IMR-90 (cell line): Measurements from ENCODE around the gene SEC61B. TPM values are rescaled to one million over a fixed set of nuclear protein-coding genes. Genes with fewer than 3 reads are reported as not detected.

Experiments used
- ATAC-seq: fragments of 200-7000 bp; cut with Tn5 transposase; 2 replicates; pipeline ENCODE4 v1.9.1; 2020; ENCODE audit warnings: low read depth, mild to moderate bottlenecking, moderate library complexity
- BruUV-seq: library from RNA; stranded (reverse); fragments of 400-500 nt; replicated peaks from 2 replicates; lab custom pipeline; 2021; lab: Mats Ljungman, UMichigan
- CTCF ChIA-PET: fragments of 300-600 bp; formaldehyde crosslinking; extraction: SDS; loops from one replicate; lab custom pipeline; 2021; ENCODE audit warnings: antibody characterized with exemption; lab: Yijun Ruan, JAX
- POLR2A ChIA-PET: fragments of 300-600 bp; sonication (Branson Sonifier 250); formaldehyde crosslinking; loops from one replicate; lab custom pipeline; 2022; ENCODE audit warnings: antibody characterized with exemption; ENCODE audit not compliant: unreplicated experiment; lab: Charles Lee
- DNase-seq: peaks from one replicate; pipeline ENCODE4 v3.0.0; 2013
- H2AFZ ChIP-seq: replicated peaks from 2 replicates; pipeline ENCODE3; 2013; ENCODE audit warnings: low read length, mild to moderate bottlenecking; ENCODE audit not compliant: poor library complexity
- H2AK5ac ChIP-seq: 2 replicates; pipeline ENCODE4 v1.6.1; 2013; ENCODE audit warnings: low read depth, low read length, inconsistent platforms
- H2AK9ac ChIP-seq: replicated peaks from 2 replicates; pipeline ENCODE3; 2013; ENCODE audit warnings: mild to moderate bottlenecking, low read depth, low read length, moderate library complexity; ENCODE audit not compliant: poor library complexity
- H2BK120ac ChIP-seq: 2 replicates; pipeline ENCODE4 v1.6.1; 2013; ENCODE audit warnings: low read depth, low read length, inconsistent platforms
- H2BK15ac ChIP-seq: 3 replicates; pipeline ENCODE4 v1.6.1; 2013; ENCODE audit warnings: low read depth, low read length, inconsistent platforms
- H2BK20ac ChIP-seq: 2 replicates; pipeline ENCODE4 v1.6.1; 2013; ENCODE audit warnings: low read depth, mild to moderate bottlenecking, inconsistent platforms, low read length, moderate library complexity
- H2BK5ac ChIP-seq: 2 replicates; pipeline ENCODE4 v1.6.1; 2013; ENCODE audit warnings: mild to moderate bottlenecking, low read depth, low read length, inconsistent platforms; ENCODE audit not compliant: poor library complexity, severe bottlenecking
- H3K14ac ChIP-seq: replicated peaks from 2 replicates; pipeline ENCODE4 v1.6.1; 2013; ENCODE audit warnings: low read depth, low read length, inconsistent platforms
- H3K18ac ChIP-seq: 2 replicates; pipeline ENCODE4 v1.6.1; 2013; ENCODE audit warnings: low read depth, low read length, control low read depth
- H3K23ac ChIP-seq: 2 replicates; pipeline ENCODE4 v1.6.1; 2013; ENCODE audit warnings: low read depth, low read length, inconsistent platforms
- H3K27ac ChIP-seq: 2 replicates; pipeline ENCODE4 v1.5.1; 2013; ENCODE audit warnings: mild to moderate bottlenecking, control low read depth, low read length; ENCODE audit not compliant: insufficient read depth
- H3K27me3 ChIP-seq: 2 replicates; pipeline ENCODE4 v1.6.1; 2013; ENCODE audit warnings: low read length; ENCODE audit not compliant: control insufficient read depth, insufficient read depth
- H3K36me3 ChIP-seq: 2 replicates; pipeline ENCODE4 v1.6.1; 2013; ENCODE audit warnings: low read length, mixed read lengths; ENCODE audit not compliant: control insufficient read depth, insufficient read depth
- H3K4ac ChIP-seq: 2 replicates; pipeline ENCODE4 v1.6.1; 2013; ENCODE audit warnings: low read depth, low read length, inconsistent platforms
- H3K4me1 ChIP-seq: 2 replicates; pipeline ENCODE4 v1.6.1; 2013; ENCODE audit warnings: low read length, mixed read lengths; ENCODE audit not compliant: control insufficient read depth, insufficient read depth
- H3K4me2 ChIP-seq: 2 replicates; pipeline ENCODE4 v1.6.1; 2013; ENCODE audit warnings: low read depth, mild to moderate bottlenecking, control low read depth, low read length, moderate library complexity
- H3K4me3 ChIP-seq: 2 replicates; pipeline ENCODE4 v1.5.1; 2013; ENCODE audit warnings: low read depth, mild to moderate bottlenecking, control low read depth, low read length, moderate library complexity; ENCODE audit not compliant: insufficient read depth
- H3K56ac ChIP-seq: 2 replicates; pipeline ENCODE4 v1.6.1; 2013; ENCODE audit warnings: low read length, inconsistent platforms; ENCODE audit not compliant: insufficient read depth; ENCODE audit errors: extremely low read depth
- H3K79me1 ChIP-seq, 2 experiments: 2 replicates each; pipeline ENCODE4 v1.6.1; 2013; ENCODE audit warnings: low read length in 2 of 2, inconsistent platforms in 1 of 2, low read depth in 1 of 2
- H3K9ac ChIP-seq: 2 replicates; pipeline ENCODE4 v1.6.1; 2013; ENCODE audit warnings: low read depth, low read length, control low read depth
- H3K9me1 ChIP-seq: 2 replicates; pipeline ENCODE4 v1.6.1; 2013; ENCODE audit warnings: low read length, inconsistent platforms; ENCODE audit not compliant: insufficient read depth
- H3K9me3 ChIP-seq: 2 replicates; pipeline ENCODE4 v1.6.1; 2013; ENCODE audit warnings: low read length; ENCODE audit not compliant: control insufficient read depth, insufficient read depth
- H4K20me1 ChIP-seq: 2 replicates; pipeline ENCODE4 v1.6.1; 2013; ENCODE audit warnings: low read length, inconsistent platforms; ENCODE audit not compliant: insufficient read depth
- H4K5ac ChIP-seq: 2 replicates; pipeline ENCODE4 v1.6.1; 2013; ENCODE audit warnings: mild to moderate bottlenecking, low read depth, low read length, control low read depth
- H4K8ac ChIP-seq, 2 experiments: 2 replicates each; pipeline ENCODE4 v1.6.1; 2013; ENCODE audit warnings: low read depth in 2 of 2, low read length in 2 of 2, control low read depth in 1 of 2, inconsistent platforms in 1 of 2
- H4K91ac ChIP-seq: 2 replicates; pipeline ENCODE4 v1.6.1; 2013; ENCODE audit warnings: low read depth, low read length, inconsistent platforms; ENCODE audit not compliant: insufficient read depth
- MAFK ChIP-seq: IDR thresholded peaks from 2 replicates; pipeline ENCODE4 v1.6.1; 2012; ENCODE audit warnings: low read depth, low read length, improper control_type of control experiment
- WGBS, 2 experiments: methylation state at CpG; one replicate each; pipeline versions ENCODE4 v1.1.5 to v1.1.7; 2013; ENCODE audit warnings: missing lambda C conversion rate in 2 of 2; ENCODE audit not compliant: insufficient read length in 1 of 2; ENCODE audit errors: extremely low coverage in 2 of 2; 5-methylcytosine and 5-hydroxymethylcytosine counted together
- dilution Hi-C: fragments of 300-500 bp; cut with HindIII; formaldehyde crosslinking; loops from one replicate; pipeline ENCODE4 v1.14.3; 2018; ENCODE audit warnings: low sequenced_read_pairs; ENCODE audit not compliant: unreplicated experiment
- in situ Hi-C: fragments of 300-500 bp; cut with MboI; formaldehyde crosslinking; loops from 3 replicates; pipeline ENCODE4 v1.14.3; 2019; ENCODE audit warnings: low sequenced_read_pairs, inconsistent platforms, mixed read lengths
- intact Hi-C: fragments of 100-400 bp; cut with micrococcal nuclease; formaldehyde crosslinking; loops from 2 replicates; pipeline ENCODE4 v1.10.0; 2022
- polyA plus RNA-seq, 3 experiments: library from polyadenylated mRNA; depleted of rRNA; stranded (reverse); fragments of >200 nt; gene quantifications; 2 replicates each; pipeline ENCODE4 v1.2.3, GENCODE V29; 2012; ENCODE audit warnings: low replicate concordance in 1 of 3
- total RNA-seq: library from RNA; depleted of rRNA; stranded (reverse); fragments of >200 nt; gene quantifications from 2 replicates; pipeline ENCODE4 v1.2.3, GENCODE V29; 2012

SEC61B gene
- total and polyA plus RNA-seq, 2 of the 4 experiments (the other 2 are of a cell fraction): 180 to 281 TPM

DNA sequence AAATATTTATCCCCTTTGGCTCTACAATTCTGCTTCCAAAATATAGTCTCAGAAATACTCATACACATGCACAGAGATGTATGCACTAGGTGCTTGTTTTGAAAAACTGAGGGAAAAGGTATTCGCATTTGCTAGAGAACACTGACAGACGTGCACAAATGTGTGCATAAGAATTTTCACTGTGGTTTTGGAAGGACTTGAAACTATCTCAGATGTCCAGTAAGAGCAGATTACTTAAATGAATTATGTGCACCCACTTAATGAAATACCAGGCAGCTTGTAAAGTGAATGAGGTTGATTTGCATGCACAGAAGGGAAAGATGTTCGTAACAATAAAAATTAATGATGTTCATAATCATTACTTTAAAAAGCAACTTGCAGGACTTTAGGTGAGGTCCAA lies 48.4 kb downstream of the SEC61B start:
- no TSS peak for BruUV-seq
- H2BK5ac ChIP-seq: no peak overlapping the region
- no peak overlapping the region for H3K18ac ChIP-seq
- H3K4me2 ChIP-seq: no peak overlapping the region
- no peaks in the 10 kb centered on the region for H3K36me3 ChIP-seq
- H4K5ac ChIP-seq: no peak overlapping the region
- H3K14ac ChIP-seq: no peak overlapping the region
- no peak overlapping the region for H2AFZ ChIP-seq
- H3K9me3 ChIP-seq: no peaks in the 10 kb centered on the region
- no peak overlapping the region for H2BK120ac ChIP-seq
- H3K4me1 ChIP-seq: peaks cover 2% of the 10 kb centered on the region; the same call in 1 of the 2 replicates
- H3K4me3 ChIP-seq: no peak overlapping the region
- no peak overlapping the region for H2AK5ac ChIP-seq
- H3K27me3 ChIP-seq: no peaks in the 10 kb centered on the region
- no peak overlapping the region for H3K27ac ChIP-seq
- POLR2A ChIA-PET: no interaction called here
- no peak overlapping the region for H3K23ac ChIP-seq
- DNase-seq (no peak), ATAC-seq (no peak)
- 0% methylated on average over 1 of the region's 3 CpGs; no CpG with 5 or more reads in 1 of the 2 experiments for WGBS, 2 experiments
- H3K4ac ChIP-seq: no peak overlapping the region
- TF ChIP-seq MAFK: no peak
- H4K20me1 ChIP-seq: no peaks in the 10 kb centered on the region
- H3K79me1 ChIP-seq: no peaks in the 10 kb centered on the region
- H3K9ac ChIP-seq: no peak overlapping the region
- CTCF ChIA-PET: no interaction called here
- peaks cover 2% of the 10 kb centered on the region; the same call in 1 of the 2 replicates for H3K9me1 ChIP-seq
- no peak overlapping the region for H2BK15ac ChIP-seq
- intact Hi-C loops (no loop called here), in situ Hi-C loops (loop anchor here (25.0 kb wide), 3 partner anchors 542 to 942 kb away; partner anchors contain the start of gene NR4A3), dilution Hi-C loops (no loop called here)
- no peak overlapping the region for H2BK20ac ChIP-seq
- H2AK9ac ChIP-seq: no peak overlapping the region
- no peak overlapping the region for H4K91ac ChIP-seq
- H3K56ac ChIP-seq: no peak overlapping the region
- H4K8ac ChIP-seq: no peak overlapping the region
